K562 (cell line): ENCODE results near the gene EFHC1. TPM values are rescaled to one million over a fixed set of nuclear protein-coding genes. Genes with fewer than 3 reads are reported as not detected.

Source experiments
- BRF2 ChIP-seq: IDR thresholded peaks from 3 replicates; pipeline ENCODE4 v1.6.1; 2011; ENCODE audit warnings: borderline replicate concordance, mild to moderate bottlenecking; ENCODE audit not compliant: insufficient read length, insufficient read depth
- CREB1 ChIP-seq, 2 experiments: sonication (generic) in 1 of 2; formaldehyde crosslinking in 1 of 2; IDR thresholded peaks; 2 replicates each; pipeline versions ENCODE4 v1.6.1 to v1.8.0; 2012 to 2022; ENCODE audit warnings: inconsistent platforms in 1 of 2, mild to moderate bottlenecking in 1 of 2, missing genetic modification reagents in 1 of 2, moderate library complexity in 1 of 2
- CTBP1 ChIP-seq: fragments of 450-650 bp; IDR thresholded peaks from 2 replicates; pipeline ENCODE4 v1.6.1; 2016; ENCODE audit warnings: borderline replicate concordance
- CTCF ChIP-seq, 3 experiments: IDR thresholded peaks in 2 of 3; conservative IDR thresholded peaks in 1 of 3; 2 replicates each; pipeline ENCODE4 v1.5.1; 2011 to 2012; ENCODE audit warnings: low read length in 3 of 3, mild to moderate bottlenecking in 3 of 3, control low read depth in 2 of 3, improper control_type of control experiment in 1 of 3, inconsistent platforms in 1 of 3, low read depth in 1 of 3, mixed read lengths in 1 of 3, moderate library complexity in 1 of 3; ENCODE audit not compliant: insufficient read depth in 2 of 3
- CXXC5 ChIP-seq: fragments of 250-450 bp; sonication (Bioruptor Pico); IDR thresholded peaks from 2 replicates; pipeline ENCODE4 v1.8.0; 2022; ENCODE audit warnings: inconsistent platforms, mild to moderate bottlenecking, moderate library complexity
- HINFP ChIP-seq: fragments of 450-650 bp; conservative IDR thresholded peaks from 2 replicates; pipeline ENCODE4 v1.6.1; 2016; ENCODE audit warnings: missing genetic modification characterization, low read depth, mild to moderate bottlenecking, control low read depth, missing compliant biosample characterization
- HNRNPUL1 ChIP-seq: fragments of 200-400 bp; formaldehyde crosslinking; IDR thresholded peaks from 2 replicates; pipeline ENCODE4 v1.6.1; 2017; ENCODE audit warnings: low read length
- KDM2B ChIP-seq: fragments of 250-450 bp; sonication (Bioruptor Pico); IDR thresholded peaks from 2 replicates; pipeline ENCODE4 v1.8.0; 2021; ENCODE audit warnings: mild to moderate bottlenecking, moderate library complexity
- KLF6 ChIP-seq: fragments of 250-450 bp; sonication (Bioruptor Pico); IDR thresholded peaks from 2 replicates; pipeline ENCODE4 v1.4.0; 2020; ENCODE audit warnings: mild to moderate bottlenecking, moderate library complexity, borderline replicate concordance
- MAFF ChIP-seq: IDR thresholded peaks from 2 replicates; pipeline ENCODE4 v1.6.1; 2012; ENCODE audit warnings: low read length, improper control_type of control experiment
- MEF2A ChIP-seq: IDR thresholded peaks from 2 replicates; pipeline ENCODE4 v1.6.1; 2011; ENCODE audit warnings: low read depth, mild to moderate bottlenecking, low read length, moderate library complexity; ENCODE audit not compliant: control insufficient read depth
- MTF1 ChIP-seq: fragments of 250-450 bp; sonication (Bioruptor Pico); IDR thresholded peaks from 2 replicates; pipeline ENCODE4 v1.9.0; 2021; ENCODE audit warnings: moderate library complexity, mild to moderate bottlenecking, inconsistent platforms, borderline replicate concordance
- PHTF2 ChIP-seq: fragments of 250-450 bp; sonication (Bioruptor Pico); IDR thresholded peaks from 2 replicates; pipeline ENCODE4 v1.5.0; 2021; ENCODE audit warnings: mild to moderate bottlenecking
- SREBF1 ChIP-seq: fragments of 150-350 bp; IDR thresholded peaks from 2 replicates; pipeline ENCODE4 v1.6.1; 2014; ENCODE audit warnings: antibody characterized with exemption, low read depth, low read length, borderline replicate concordance
- TFAM ChIP-seq: fragments of 250-450 bp; sonication (Bioruptor Pico); conservative IDR thresholded peaks from 2 replicates; pipeline ENCODE4 v1.5.0; 2021; ENCODE audit warnings: mild to moderate bottlenecking, moderate library complexity
- ZNF398 ChIP-seq: fragments of 250-450 bp; sonication (Bioruptor Pico); IDR thresholded peaks from 2 replicates; pipeline ENCODE4 v1.8.0; 2021; ENCODE audit warnings: moderate library complexity, mild to moderate bottlenecking, inconsistent platforms
- ZNF740 ChIP-seq, 3 experiments: fragments of 200-800 bp in 1 of 3; sonication (Bioruptor generic) in 1 of 3; sonication (generic) in 1 of 3; formaldehyde crosslinking in 1 of 3; IDR thresholded peaks; 2 replicates each; pipeline versions ENCODE4 v1.6.1 to v1.8.0; 2016 to 2022; ENCODE audit warnings: mild to moderate bottlenecking in 2 of 3, missing compliant biosample characterization in 2 of 3, missing genetic modification characterization in 2 of 3, missing genetic modification reagents in 1 of 3
- polyA plus RNA-seq, 8 experiments: library from polyadenylated mRNA; depleted of rRNA in 4 of 8; stranded (reverse) in 5 of 8; unstranded in 3 of 8; fragments of >200 nt; fragmentation: Nextera tagmentation in 2 of 8; fragmentation: Illumina TruSeq in 1 of 8; extraction: Ambion mirVana in 2 of 8; extraction: Trizol in 1 of 8; gene quantifications; 2 replicates each; pipeline versions ENCODE4 v1.2.1 to v1.2.3, GENCODE V29; 2011 to 2014; ENCODE audit warnings: inconsistent platforms in 1 of 8, missing spikeins in 1 of 8
- total RNA-seq, 7 experiments: library from RNA; depleted of rRNA in 6 of 7; stranded (reverse); fragments of >200 nt in 6 of 7; fragmentation: Illumina TruSeq in 2 of 7; extraction: Trizol in 2 of 7; gene quantifications; 2 replicates each; pipeline versions ENCODE4 v1.2.1 to v1.2.3, GENCODE V29; 2011 to 2021; ENCODE audit warnings: low replicate concordance in 1 of 7

EFHC1 gene
- total and polyA plus RNA-seq, 9 of the 15 experiments (the other 6 are each of a cell fraction or from before 2014, with no cell fraction given): 9.5 to 31.0 (median 14.9) TPM

- TF ChIP-seq BRF2: no peak
- no peak for TF ChIP-seq ZNF398 (CRISPR knock-in tag)
- TF ChIP-seq CREB1 (IDR thresholded peaks at IDR 0.05): 0 out of 2 replicates have a peak, but pooled peaks have one; percentile 52
- TF ChIP-seq CREB1 (CRISPR knock-in tag; IDR thresholded peaks at IDR 0.05): no peak; the same call in 1 of the 2 replicates
- TF ChIP-seq CXXC5 (CRISPR knock-in tag): peak; percentile 73
- TF ChIP-seq HNRNPUL1: no peak
- no peak for TF ChIP-seq TFAM (CRISPR knock-in tag)
- peak in 1 of 3 experiments; percentile 29; a peak in 1 of 6 replicates for TF ChIP-seq CTCF (IDR thresholded peaks at IDR 0.05 in 2 of 3, conservative IDR thresholded peaks at IDR 0.05 in 1 of 3; ENCODE audit: insufficient read depth in 2 of 3, low read depth in 1 of 3, low read length in 3 of 3)
- TF ChIP-seq KLF6: no peak
- peak; percentile 91 for TF ChIP-seq CTBP1
- peak; percentile 53; the same call in 1 of the 2 replicates for TF ChIP-seq MAFF
- TF ChIP-seq ZNF740 (CRISPR knock-in tag; IDR thresholded peaks at IDR 0.05): no peak
- TF ChIP-seq ZNF740 (tag; IDR thresholded peaks at IDR 0.05): no peak
- no peak for TF ChIP-seq MEF2A
- TF ChIP-seq PHTF2 (CRISPR knock-in tag): no peak
- no peak for TF ChIP-seq HINFP (tag)
- no peak for TF ChIP-seq MTF1 (CRISPR knock-in tag)
- TF ChIP-seq KDM2B (CRISPR knock-in tag): peak; percentile 57; the same call in 1 of the 2 replicates
- no peak for TF ChIP-seq SREBF1
Observed at GRCh38 chr6:52419809-52420667, at the start of gene EFHC1 (continued).
